Measurements from ENCODE around the gene GSTM5. TPM values are rescaled to one million over a fixed set of nuclear protein-coding genes. Genes with fewer than 3 reads are reported as not detected.

The GSTM5 gene
- total and polyA plus RNA-seq, 2 of the 4 experiments (the other 2 are of a cell fraction): 0.36 to 1.2 TPM

DNA sequence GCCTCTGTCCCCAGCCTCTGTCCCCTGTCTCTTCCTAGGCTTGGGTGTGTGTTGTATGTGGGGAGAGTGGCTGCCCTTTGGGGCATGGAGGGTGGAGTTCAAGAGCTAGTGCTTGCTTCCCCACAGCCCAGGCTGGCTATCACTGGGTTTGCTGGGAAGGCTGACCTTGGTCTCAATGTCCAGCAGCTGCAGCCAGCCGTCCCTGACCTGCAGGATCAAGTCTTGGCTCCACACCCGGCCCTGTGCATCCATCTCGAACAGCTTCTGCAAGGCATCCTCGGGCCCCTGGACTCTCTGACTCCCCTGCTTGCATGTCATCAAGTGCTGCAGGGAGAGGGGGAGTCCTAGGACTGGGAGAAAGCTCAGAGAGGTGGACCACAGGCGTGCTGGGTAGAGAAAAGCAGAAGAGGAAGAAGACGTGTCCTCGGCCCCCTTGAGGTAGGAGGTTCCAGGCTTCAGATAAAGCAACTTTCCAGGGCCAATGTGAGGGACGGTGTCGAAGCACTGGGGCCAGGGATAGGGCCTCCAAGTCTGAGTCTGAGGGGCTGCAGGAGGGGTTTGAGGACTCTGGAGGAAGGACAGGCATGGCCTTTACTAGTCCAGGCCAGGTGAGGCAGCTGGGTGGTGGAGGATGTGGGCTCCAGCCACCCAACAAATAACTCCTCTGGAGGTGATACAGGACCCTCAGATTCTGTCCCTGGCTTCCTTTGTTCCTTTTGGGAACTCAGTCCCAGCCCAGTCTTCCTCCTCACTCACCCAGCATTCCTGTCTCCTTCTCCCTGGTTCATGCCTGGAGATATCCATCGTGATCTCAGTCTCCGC is 47.7 kb downstream of the GSTM5 start:
- H3K23ac ChIP-seq (ENCODE audit: low read depth, low read length): no peak overlapping the region
- intact Hi-C loops (cut with micrococcal nuclease): no loop called here
- no peak overlapping the region for H2BK5ac ChIP-seq (ENCODE audit: low read depth, low read length, poor library complexity, severe bottlenecking)
- H4K8ac ChIP-seq (ENCODE audit: low read depth in 2 of 2, low read length in 2 of 2): no peak overlapping the region
- no peak overlapping the region for H3K18ac ChIP-seq (ENCODE audit: low read depth, low read length)
- H4K91ac ChIP-seq (ENCODE audit: insufficient read depth, low read depth, low read length): no peak overlapping the region
- H3K4me3 ChIP-seq (ENCODE audit: insufficient read depth, low read depth, low read length): no peak overlapping the region
- no peak overlapping the region for H3K9ac ChIP-seq (ENCODE audit: low read depth, low read length)
- in situ Hi-C loops (cut with MboI; ENCODE audit: low sequenced_read_pairs): no loop called here
- 79% methylated on average over 4 of the region's 11 CpGs; no CpG with 5 or more reads in 1 of the 2 experiments for WGBS, 2 experiments (ENCODE audit: extremely low coverage in 2 of 2, insufficient read length in 1 of 2)
- H2BK20ac ChIP-seq (ENCODE audit: low read depth, low read length): no peak overlapping the region
- ChIA-PET POLR2A (ENCODE audit: unreplicated experiment) (interaction anchor here (0.6 kb wide), 1 partner anchor 211 kb away, joined by 13 read pairs; the partner anchor contains the start of gene GNAI3), CTCF (interaction anchor here (1.1 kb wide), 1 partner anchor 14 kb away, joined by 4 read pairs; no protein-coding TSS in a partner anchor)
- H2BK120ac ChIP-seq (ENCODE audit: low read depth, low read length): no peak overlapping the region
- H3K9me3 ChIP-seq (ENCODE audit: control insufficient read depth, insufficient read depth, low read length): no peaks in the 10 kb centered on the region
- H3K79me1 ChIP-seq (ENCODE audit: low read depth in 1 of 2, low read length in 2 of 2): no peaks in the 10 kb centered on the region
- H2AK5ac ChIP-seq (ENCODE audit: low read depth, low read length): no peak overlapping the region
- H2AFZ ChIP-seq (replicated peaks; ENCODE audit: low read length, poor library complexity): no peak overlapping the region
- H3K4me2 ChIP-seq (ENCODE audit: low read depth, low read length): no peak overlapping the region
- no peaks in the 10 kb centered on the region for H4K20me1 ChIP-seq (ENCODE audit: insufficient read depth, low read length)
- H2AK9ac ChIP-seq (replicated peaks; ENCODE audit: low read depth, low read length, poor library complexity): no peak overlapping the region
- no peak overlapping the region for H4K5ac ChIP-seq (ENCODE audit: low read depth, low read length)
- H2BK15ac ChIP-seq (ENCODE audit: low read depth, low read length): no peak overlapping the region
- ATAC-seq (ENCODE audit: low read depth) (no peak), DNase-seq (no peak)
- dilution Hi-C loops (cut with HindIII; ENCODE audit: low sequenced_read_pairs, unreplicated experiment): no loop called here
- no peak overlapping the region for H3K27ac ChIP-seq (ENCODE audit: insufficient read depth, low read length)
- H3K27me3 ChIP-seq (ENCODE audit: control insufficient read depth, insufficient read depth, low read length): 0 out of 2 replicates have a peak, but pooled peaks cover 2% of the 10 kb centered on the region
- H3K36me3 ChIP-seq (ENCODE audit: control insufficient read depth, insufficient read depth, low read length): no peaks in the 10 kb centered on the region
- H3K9me1 ChIP-seq (ENCODE audit: insufficient read depth, low read length): peaks cover 20% of the 10 kb centered on the region
- no peak overlapping the region for H3K4ac ChIP-seq (ENCODE audit: low read depth, low read length)
- BruUV-seq (replicated peaks): no TSS peak
- H3K56ac ChIP-seq (ENCODE audit: extremely low read depth, insufficient read depth, low read length): no peak overlapping the region
- H3K14ac ChIP-seq (replicated peaks; ENCODE audit: low read depth, low read length): no peak overlapping the region
- H3K4me1 ChIP-seq (ENCODE audit: control insufficient read depth, insufficient read depth, low read length): peaks cover 12% of the 10 kb centered on the region
- TF ChIP-seq RFX5 (IDR thresholded peaks at IDR 0.05; ENCODE audit: low read depth, low read length): no peak
- TF ChIP-seq FOS (IDR thresholded peaks at IDR 0.05; ENCODE audit: low read depth, low read length): no peak
- TF ChIP-seq SMC3 (IDR thresholded peaks at IDR 0.05; ENCODE audit: low read depth, low read length): no peak
- no peak for TF ChIP-seq MAZ (IDR thresholded peaks at IDR 0.05; ENCODE audit: borderline replicate concordance, low read depth, low read length)
- no peak for TF ChIP-seq MXI1 (IDR thresholded peaks at IDR 0.05; ENCODE audit: borderline replicate concordance, low read depth, low read length)
- TF ChIP-seq CHD1 (IDR thresholded peaks at IDR 0.05; ENCODE audit: low read depth, low read length): no peak
- TF ChIP-seq NFE2L2 (IDR thresholded peaks at IDR 0.05; ENCODE audit: low read depth, low read length): no peak
- no peak for TF ChIP-seq RCOR1 (IDR thresholded peaks at IDR 0.05; ENCODE audit: insufficient replicate concordance, low read length)
- TF ChIP-seq CTCF (conservative IDR thresholded peaks at IDR 0.05; ENCODE audit: low read depth, low read length): no peak
- no peak for TF ChIP-seq POLR2A (IDR thresholded peaks at IDR 0.05; ENCODE audit: low read depth, low read length)
- TF ChIP-seq BHLHE40 (IDR thresholded peaks at IDR 0.05; ENCODE audit: low read depth, low read length): no peak
- no peak for TF ChIP-seq USF2 (IDR thresholded peaks at IDR 0.05; ENCODE audit: low read depth, low read length)
- no peak for TF ChIP-seq CEBPB (IDR thresholded peaks at IDR 0.05; ENCODE audit: low read depth, low read length)
